Subcutaneous adipose tissue (tissue), 4 donors: ENCODE measurements around the gene PEDS1. TPM values are rescaled to one million over a fixed set of nuclear protein-coding genes. Genes with fewer than 3 reads are reported as not detected.

Experiments used
- total RNA-seq, 4 donors: library from RNA; depleted of rRNA; stranded (reverse); fragments of >200 nt; gene quantifications; one replicate each; pipeline ENCODE4 v1.1.0, GENCODE V29; 2016
- TF ChIP-seq, protein P1 (sequence below): fragments of 450-650 bp; IDR thresholded peaks from one replicate; pipeline ENCODE4 v1.5.1; 2016; ENCODE audit warnings: low read depth, mild to moderate bottlenecking, control low read depth, antibody characterized with exemption, moderate library complexity

The PEDS1 gene
- total RNA-seq, 4 donors from 2014 or later = 20.4 to 34.9 (median 24.1) TPM

DNA sequence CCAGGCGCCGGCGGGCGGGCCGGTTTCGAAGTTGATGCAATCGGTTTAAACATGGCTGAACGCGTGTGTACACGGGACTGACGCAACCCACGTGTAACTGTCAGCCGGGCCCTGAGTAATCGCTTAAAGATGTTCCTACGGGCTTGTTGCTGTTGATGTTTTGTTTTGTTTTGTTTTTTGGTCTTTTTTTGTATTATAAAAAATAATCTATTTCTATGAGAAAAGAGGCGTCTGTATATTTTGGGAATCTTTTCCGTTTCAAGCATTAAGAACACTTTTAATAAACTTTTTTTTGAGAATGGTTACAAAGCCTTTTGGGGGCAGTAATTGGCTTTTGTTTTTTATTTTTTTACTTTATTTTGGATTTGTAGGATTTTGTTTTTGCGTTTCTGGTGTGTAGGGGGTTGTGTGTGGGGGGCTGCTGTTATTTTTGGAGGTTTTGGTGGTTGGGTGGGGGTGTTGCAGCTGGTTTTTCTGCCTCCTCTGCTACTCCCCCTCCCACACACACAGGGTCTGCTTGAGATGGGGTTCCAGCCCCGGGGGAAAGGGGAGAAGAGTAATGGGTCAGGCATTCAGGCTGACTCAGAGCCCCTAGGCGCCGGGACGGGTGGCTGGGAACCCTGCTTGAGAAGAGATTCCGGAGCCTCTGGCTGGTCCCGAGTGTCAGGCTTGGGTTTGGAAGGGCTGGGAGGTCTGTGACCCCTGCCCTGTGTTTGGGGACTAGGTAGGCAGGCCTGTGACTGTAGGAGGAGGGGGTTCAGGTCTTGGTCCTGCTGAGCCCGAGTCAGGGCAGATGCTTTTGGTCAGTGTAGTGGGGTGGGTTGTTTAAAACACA, 39.1 kb upstream of the PEDS1 start:
- TF ChIP-seq, protein P1, sequence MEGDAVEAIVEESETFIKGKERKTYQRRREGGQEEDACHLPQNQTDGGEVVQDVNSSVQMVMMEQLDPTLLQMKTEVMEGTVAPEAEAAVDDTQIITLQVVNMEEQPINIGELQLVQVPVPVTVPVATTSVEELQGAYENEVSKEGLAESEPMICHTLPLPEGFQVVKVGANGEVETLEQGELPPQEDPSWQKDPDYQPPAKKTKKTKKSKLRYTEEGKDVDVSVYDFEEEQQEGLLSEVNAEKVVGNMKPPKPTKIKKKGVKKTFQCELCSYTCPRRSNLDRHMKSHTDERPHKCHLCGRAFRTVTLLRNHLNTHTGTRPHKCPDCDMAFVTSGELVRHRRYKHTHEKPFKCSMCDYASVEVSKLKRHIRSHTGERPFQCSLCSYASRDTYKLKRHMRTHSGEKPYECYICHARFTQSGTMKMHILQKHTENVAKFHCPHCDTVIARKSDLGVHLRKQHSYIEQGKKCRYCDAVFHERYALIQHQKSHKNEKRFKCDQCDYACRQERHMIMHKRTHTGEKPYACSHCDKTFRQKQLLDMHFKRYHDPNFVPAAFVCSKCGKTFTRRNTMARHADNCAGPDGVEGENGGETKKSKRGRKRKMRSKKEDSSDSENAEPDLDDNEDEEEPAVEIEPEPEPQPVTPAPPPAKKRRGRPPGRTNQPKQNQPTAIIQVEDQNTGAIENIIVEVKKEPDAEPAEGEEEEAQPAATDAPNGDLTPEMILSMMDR = no peak

DNA sequence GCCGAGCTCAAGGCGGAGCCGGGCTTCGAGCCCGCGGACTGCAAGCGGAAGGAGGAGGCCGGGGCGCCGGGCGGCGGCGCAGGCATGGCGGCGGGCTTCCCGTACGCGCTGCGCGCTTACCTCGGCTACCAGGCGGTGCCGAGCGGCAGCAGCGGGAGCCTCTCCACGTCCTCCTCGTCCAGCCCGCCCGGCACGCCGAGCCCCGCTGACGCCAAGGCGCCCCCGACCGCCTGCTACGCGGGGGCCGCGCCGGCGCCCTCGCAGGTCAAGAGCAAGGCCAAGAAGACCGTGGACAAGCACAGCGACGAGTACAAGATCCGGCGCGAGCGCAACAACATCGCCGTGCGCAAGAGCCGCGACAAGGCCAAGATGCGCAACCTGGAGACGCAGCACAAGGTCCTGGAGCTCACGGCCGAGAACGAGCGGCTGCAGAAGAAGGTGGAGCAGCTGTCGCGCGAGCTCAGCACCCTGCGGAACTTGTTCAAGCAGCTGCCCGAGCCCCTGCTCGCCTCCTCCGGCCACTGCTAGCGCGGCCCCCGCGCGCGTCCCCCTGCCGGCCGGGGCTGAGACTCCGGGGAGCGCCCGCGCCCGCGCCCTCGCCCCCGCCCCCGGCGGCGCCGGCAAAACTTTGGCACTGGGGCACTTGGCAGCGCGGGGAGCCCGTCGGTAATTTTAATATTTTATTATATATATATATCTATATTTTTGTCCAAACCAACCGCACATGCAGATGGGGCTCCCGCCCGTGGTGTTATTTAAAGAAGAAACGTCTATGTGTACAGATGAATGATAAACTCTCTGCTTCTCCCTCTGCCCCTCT, 38.2 kb upstream of the PEDS1 start:
- TF ChIP-seq, protein P1 = no peak

DNA sequence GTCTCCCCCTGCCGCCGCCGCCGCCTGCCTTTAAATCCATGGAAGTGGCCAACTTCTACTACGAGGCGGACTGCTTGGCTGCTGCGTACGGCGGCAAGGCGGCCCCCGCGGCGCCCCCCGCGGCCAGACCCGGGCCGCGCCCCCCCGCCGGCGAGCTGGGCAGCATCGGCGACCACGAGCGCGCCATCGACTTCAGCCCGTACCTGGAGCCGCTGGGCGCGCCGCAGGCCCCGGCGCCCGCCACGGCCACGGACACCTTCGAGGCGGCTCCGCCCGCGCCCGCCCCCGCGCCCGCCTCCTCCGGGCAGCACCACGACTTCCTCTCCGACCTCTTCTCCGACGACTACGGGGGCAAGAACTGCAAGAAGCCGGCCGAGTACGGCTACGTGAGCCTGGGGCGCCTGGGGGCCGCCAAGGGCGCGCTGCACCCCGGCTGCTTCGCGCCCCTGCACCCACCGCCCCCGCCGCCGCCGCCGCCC, 37.6 kb upstream of the PEDS1 start:
- TF ChIP-seq, protein P1 = no peak

DNA sequence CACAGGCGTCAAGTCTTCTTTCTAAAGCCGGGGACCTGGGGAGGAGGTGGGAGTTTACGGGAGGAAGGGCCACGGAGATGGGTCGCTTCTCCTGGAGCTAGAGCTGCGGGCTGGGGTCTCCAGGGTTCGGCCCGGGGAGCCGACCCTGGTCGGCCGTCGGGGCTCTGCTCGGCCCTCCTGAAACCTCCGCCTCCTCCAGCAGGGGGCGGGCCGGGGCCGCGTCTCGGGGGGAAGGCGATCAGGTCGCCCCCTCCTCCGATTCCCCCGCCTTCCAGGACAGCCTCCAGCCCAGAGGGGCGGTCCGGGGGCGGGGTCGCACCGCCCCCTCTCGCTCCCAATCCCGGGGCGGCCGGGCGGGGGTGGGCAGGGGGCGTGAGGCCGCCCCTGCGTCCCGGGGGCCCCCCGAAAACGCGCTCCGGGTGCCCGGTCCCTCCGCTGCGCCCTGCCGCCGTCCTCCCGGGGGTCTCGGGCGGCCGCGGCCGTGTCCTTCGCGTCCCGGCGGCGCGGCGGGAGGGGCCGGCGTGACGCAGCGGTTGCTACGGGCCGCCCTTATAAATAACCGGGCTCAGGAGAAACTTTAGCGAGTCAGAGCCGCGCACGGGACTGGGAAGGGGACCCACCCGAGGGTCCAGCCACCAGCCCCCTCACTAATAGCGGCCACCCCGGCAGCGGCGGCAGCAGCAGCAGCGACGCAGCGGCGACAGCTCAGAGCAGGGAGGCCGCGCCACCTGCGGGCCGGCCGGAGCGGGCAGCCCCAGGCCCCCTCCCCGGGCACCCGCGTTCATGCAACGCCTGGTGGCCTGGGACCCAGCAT, 36.9 kb upstream of the PEDS1 start, which contains the start of gene CEBPB:
CEBPB (plus strand) TSS at position 580 of the 814 bp plus-strand sequence; CDS start at position 784, 204 bp downstream.
- TF ChIP-seq, protein P1 = no peak

DNA sequence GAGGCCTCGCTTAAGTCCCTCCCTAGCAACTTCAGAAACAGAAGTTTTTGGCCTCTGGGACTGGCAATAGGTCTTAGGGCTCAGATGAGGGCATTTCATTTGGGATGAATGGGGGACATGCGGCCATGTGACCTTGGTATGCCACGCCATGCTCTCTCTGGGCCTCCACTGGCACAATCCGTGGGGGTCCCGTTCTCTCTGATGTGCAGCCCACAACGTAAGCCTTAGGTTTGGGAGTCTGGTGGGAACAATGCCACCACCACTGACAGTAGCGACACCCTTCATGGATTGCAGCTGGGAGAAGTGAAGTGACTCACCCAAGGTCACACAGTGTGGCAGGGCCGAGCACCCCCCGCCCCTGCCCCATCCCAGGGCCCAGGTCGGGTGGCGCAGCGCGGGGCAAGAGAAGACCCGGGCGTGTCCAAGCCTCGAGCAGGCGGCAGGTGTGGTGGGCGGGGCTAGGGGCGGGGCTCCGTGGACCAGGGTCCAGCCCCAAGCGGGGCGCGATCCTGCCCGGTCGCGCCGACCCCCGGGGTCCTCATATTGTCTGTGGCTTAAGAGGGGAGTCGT, 36.2 kb upstream of the PEDS1 start:
- TF ChIP-seq, protein P1 = no peak

DNA sequence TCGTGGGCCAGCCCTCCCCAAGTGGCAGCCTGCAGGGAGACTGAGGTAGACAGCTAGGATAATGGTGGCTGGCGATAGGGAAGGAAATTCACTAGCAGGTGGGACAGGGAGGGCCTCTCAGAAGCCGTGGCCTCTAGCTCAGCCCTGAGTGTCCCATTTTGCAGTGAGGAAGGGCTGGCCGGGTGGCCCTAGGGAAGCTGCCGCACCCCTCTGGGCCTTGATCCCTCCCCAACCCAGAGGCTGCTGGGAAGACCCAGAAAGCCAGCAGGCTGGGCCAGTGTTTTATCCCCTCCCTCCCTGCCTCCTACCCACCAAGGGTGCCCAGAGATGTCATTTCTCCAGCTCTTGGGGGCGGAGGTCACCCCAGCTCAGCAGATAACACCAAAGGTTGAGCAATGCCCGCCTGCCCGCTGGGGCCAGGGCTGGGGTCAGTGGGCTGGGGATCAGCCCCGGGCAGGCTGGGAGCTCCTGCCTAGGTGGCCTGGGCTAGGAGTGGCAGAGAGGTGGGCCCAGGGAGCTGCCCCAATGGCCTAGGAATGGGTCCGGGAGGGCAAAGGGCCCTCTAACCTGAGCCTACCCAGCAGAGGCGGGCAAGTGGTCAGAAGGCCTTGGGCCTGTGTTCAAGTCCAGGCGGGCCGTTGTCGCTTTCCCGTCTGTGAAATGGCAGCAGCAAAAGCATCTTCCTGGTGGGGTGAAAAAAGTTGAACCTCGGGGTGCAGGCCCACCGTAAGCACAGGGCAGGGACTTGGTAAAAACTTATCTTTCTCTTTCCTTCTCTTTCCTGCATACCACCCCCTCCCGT, 35.6 kb upstream of the PEDS1 start:
- TF ChIP-seq, protein P1 = no peak
